ENCODE measurements around the gene PRRT3.

GRCh38 chr3:9978710-9979305, 26.6 kb upstream of the PRRT3 start:
- no peak for TF ChIP-seq EP300 (IDR thresholded peaks at IDR 0.05; ENCODE audit: borderline replicate concordance in 1 of 2, low read depth in 1 of 2, low read length in 1 of 2)
- TF ChIP-seq TAF1 (IDR thresholded peaks at IDR 0.05; ENCODE audit: borderline replicate concordance, low read depth, low read length) = no peak
- TF ChIP-seq JUND (IDR thresholded peaks at IDR 0.05) = no peak
- TF ChIP-seq CTCF (IDR thresholded peaks at IDR 0.05) = no peak
- no peak for TF ChIP-seq REST (IDR thresholded peaks at IDR 0.05; ENCODE audit: low read depth, low read length)
- TF ChIP-seq USF2 (IDR thresholded peaks at IDR 0.05; ENCODE audit: borderline replicate concordance, low read depth, low read length) = no peak
- TF ChIP-seq RCOR1 (IDR thresholded peaks at IDR 0.05; ENCODE audit: low read length) = no peak
- TF ChIP-seq PBX3 (IDR thresholded peaks at IDR 0.05) = no peak

Measured in SK-N-SH (cell line).